ENCODE data around the gene OIT3. TPM values are rescaled to one million over a fixed set of nuclear protein-coding genes. Genes with fewer than 3 reads are reported as not detected.
A peak's percentile ranks its signal among the peaks of the same experiment; 100 is the strongest.

Gene OIT3
- total and polyA plus RNA-seq, 2 of the 4 experiments (the other 2 are of a cell fraction) = not detected

- in situ Hi-C loops (cut with MboI; ENCODE audit: low sequenced_read_pairs) (no loop called here), intact Hi-C loops (cut with micrococcal nuclease) (no loop called here), dilution Hi-C loops (cut with HindIII; ENCODE audit: low sequenced_read_pairs, unreplicated experiment) (no loop called here)
- no peak overlapping the region for H3K23ac ChIP-seq (ENCODE audit: low read depth, low read length)
- no peak overlapping the region for H4K91ac ChIP-seq (ENCODE audit: insufficient read depth, low read depth, low read length)
- DNase-seq (peak; percentile 5), ATAC-seq (ENCODE audit: low read depth) (no peak)
- H3K4ac ChIP-seq (ENCODE audit: low read depth, low read length) = 0 out of 2 replicates have a peak overlapping the region, but pooled peaks have one; percentile 23
- no peak overlapping the region for H2AFZ ChIP-seq (replicated peaks; ENCODE audit: low read length, poor library complexity)
- H3K27me3 ChIP-seq (ENCODE audit: control insufficient read depth, insufficient read depth, low read length) = no peaks in the 10 kb centered on the region
- no peak overlapping the region for H3K27ac ChIP-seq (ENCODE audit: insufficient read depth, low read length)
- H3K9ac ChIP-seq (ENCODE audit: low read depth, low read length) = no peak overlapping the region
- H3K18ac ChIP-seq (ENCODE audit: low read depth, low read length) = no peak overlapping the region
- H3K79me1 ChIP-seq (ENCODE audit: low read depth in 1 of 2, low read length in 2 of 2) = no peaks in the 10 kb centered on the region
- no peak overlapping the region for H2AK9ac ChIP-seq (replicated peaks; ENCODE audit: low read depth, low read length, poor library complexity)
- no peak overlapping the region for H2BK20ac ChIP-seq (ENCODE audit: low read depth, low read length)
- H3K4me3 ChIP-seq (ENCODE audit: insufficient read depth, low read depth, low read length) = no peak overlapping the region
- no peak overlapping the region for H3K4me2 ChIP-seq (ENCODE audit: low read depth, low read length)
- H4K8ac ChIP-seq (ENCODE audit: low read depth in 2 of 2, low read length in 2 of 2) = no peak overlapping the region
- no peaks in the 10 kb centered on the region; the same call in 1 of the 2 replicates for H3K4me1 ChIP-seq (ENCODE audit: control insufficient read depth, insufficient read depth, low read length)
- no peak overlapping the region for H3K56ac ChIP-seq (ENCODE audit: extremely low read depth, insufficient read depth, low read length)
- peaks cover 3% of the 10 kb centered on the region for H3K36me3 ChIP-seq (ENCODE audit: control insufficient read depth, insufficient read depth, low read length)
- H3K9me1 ChIP-seq (ENCODE audit: insufficient read depth, low read length) = 0 out of 2 replicates have a peak, but pooled peaks cover 5% of the 10 kb centered on the region
- H3K14ac ChIP-seq (replicated peaks; ENCODE audit: low read depth, low read length) = no peak overlapping the region
- H3K9me3 ChIP-seq (ENCODE audit: control insufficient read depth, insufficient read depth, low read length) = no peaks in the 10 kb centered on the region
- no CpG with 5 or more reads among the region's 5 CpGs for WGBS, 2 experiments (ENCODE audit: extremely low coverage in 2 of 2, insufficient read length in 1 of 2)
- no peak overlapping the region for H4K5ac ChIP-seq (ENCODE audit: low read depth, low read length)
- H2BK15ac ChIP-seq (ENCODE audit: low read depth, low read length) = no peak overlapping the region
- H2BK5ac ChIP-seq (ENCODE audit: low read depth, low read length, poor library complexity, severe bottlenecking) = no peak overlapping the region
- ChIA-PET POLR2A (ENCODE audit: unreplicated experiment) (no interaction called here), CTCF (interaction anchor here (0.6 kb wide), 1 partner anchor 272 kb away, joined by 3 read pairs; no protein-coding TSS in a partner anchor)
- H4K20me1 ChIP-seq (ENCODE audit: insufficient read depth, low read length) = no peaks in the 10 kb centered on the region
- TSS peak; percentile 79 for BruUV-seq (replicated peaks)
- TF ChIP-seq CHD1 (IDR thresholded peaks at IDR 0.05; ENCODE audit: low read depth, low read length) (no peak), SMC3 (IDR thresholded peaks at IDR 0.05; ENCODE audit: low read depth, low read length) (no peak), USF2 (IDR thresholded peaks at IDR 0.05; ENCODE audit: low read depth, low read length) (no peak), MAZ (IDR thresholded peaks at IDR 0.05; ENCODE audit: borderline replicate concordance, low read depth, low read length) (no peak), ELK1 (IDR thresholded peaks at IDR 0.05; ENCODE audit: borderline replicate concordance, low read depth, low read length) (no peak), RFX5 (IDR thresholded peaks at IDR 0.05; ENCODE audit: low read depth, low read length) (no peak), BHLHE40 (IDR thresholded peaks at IDR 0.05; ENCODE audit: low read depth, low read length) (no peak), MXI1 (IDR thresholded peaks at IDR 0.05; ENCODE audit: borderline replicate concordance, low read depth, low read length) (no peak), FOS (IDR thresholded peaks at IDR 0.05; ENCODE audit: low read depth, low read length) (no peak), RAD21 (IDR thresholded peaks at IDR 0.05; ENCODE audit: low read length) (no peak), NFE2L2 (IDR thresholded peaks at IDR 0.05; ENCODE audit: low read depth, low read length) (no peak)
- no peak overlapping the region for H2AK5ac ChIP-seq (ENCODE audit: low read depth, low read length)
- H2BK120ac ChIP-seq (ENCODE audit: low read depth, low read length) = no peak overlapping the region
These were observed 6.5 kb upstream of the OIT3 start for GRCh38 chr10:72887043-72887442.
